Measurements from ENCODE around the gene KRTAP12-1.

The KRTAP12-1 gene

DNA sequence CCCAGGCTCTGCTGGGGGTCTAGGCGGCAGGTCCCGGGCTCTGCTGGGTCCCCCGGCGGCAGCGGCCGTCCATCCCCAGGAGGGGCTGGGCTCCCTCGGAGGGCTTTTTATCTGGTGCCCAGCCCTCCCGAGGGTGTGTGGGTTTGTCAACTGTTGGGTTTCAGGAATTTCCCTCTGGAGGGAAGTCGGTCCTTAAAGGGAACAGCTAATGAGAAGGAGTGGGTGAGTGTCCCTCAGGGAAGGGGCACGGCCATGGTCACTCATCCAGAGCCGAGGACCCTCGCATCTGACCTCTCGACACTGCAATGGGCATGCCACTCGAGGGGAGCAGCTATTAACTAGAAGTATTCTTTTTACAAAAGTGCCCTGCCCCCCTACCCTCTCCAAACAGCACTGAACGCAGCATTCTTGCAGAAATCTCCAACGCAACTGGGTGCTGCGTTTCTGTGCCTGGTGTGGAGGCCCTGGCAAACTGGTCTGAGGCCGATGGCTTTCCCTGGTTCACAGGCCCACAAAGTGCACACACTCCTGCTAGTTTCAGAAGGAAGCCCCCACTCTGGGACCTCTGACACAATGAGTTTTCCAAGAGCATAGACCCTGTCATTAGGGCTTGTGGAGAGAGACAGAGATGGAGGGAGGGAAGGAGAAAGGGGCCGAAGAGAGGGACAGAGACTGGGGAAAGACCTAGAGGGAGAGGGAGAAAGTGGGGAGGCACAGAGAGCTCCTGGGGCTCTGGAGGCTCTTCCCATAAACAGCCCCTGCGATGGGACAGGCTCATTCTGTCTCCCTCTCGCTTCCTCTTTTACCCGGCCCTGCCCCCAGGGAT is 30.5 kb upstream of the KRTAP12-1 start:
- no peak overlapping the region for H3K4me2 ChIP-seq

DNA sequence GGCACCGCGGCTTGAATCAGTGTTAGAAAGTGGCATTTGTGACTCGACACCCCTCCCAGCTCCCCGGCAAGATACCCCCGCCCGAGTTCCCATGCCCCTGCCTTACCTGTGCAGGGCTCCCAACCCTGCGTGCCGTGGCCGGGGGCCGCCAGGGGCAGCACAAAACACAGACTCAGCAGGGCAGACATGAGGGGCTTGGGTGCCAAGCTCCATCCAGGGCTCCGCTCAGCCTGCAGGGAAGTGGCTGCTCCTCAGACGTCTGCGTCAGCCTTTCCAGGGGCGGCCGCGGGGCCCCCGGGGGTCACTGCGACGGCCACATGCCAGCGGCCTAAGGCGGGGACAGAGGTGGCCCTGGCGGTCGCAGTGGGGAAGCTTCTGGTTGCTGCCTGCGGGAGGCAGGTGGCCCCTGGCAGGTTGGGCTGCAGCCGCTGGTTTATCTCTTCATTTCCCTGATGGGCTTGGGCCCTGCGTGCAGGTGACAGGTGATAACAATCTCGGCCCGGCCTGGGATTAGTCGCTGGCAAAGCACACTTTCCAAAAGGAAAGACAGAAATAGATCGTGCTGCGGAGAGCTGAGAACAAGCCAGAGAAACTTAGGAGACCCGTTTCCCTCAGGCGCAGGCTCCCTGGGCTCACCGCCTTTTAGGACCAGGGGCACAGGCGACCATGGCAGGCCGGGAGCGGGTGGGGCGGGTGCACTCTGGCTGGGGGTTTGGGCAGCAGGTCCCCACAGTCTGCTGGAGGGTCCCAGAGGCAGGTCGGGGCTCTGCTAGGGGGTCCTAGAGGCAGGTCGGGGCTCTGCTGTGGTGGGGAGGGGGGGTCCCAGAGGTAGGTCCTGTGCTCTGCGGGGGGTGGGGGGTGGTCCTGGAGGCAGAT is 29.6 kb upstream of the KRTAP12-1 start, which contains the start of gene TSPEAR:
Gene TSPEAR (minus strand): TSS at position 246 of the 876 bp plus-strand sequence. CDS start 58 bp downstream, at position 188.
- H3K4me3 ChIP-seq: no peak within 1 kb of the TSS
- no peak within 1 kb of the TSS for H3K27ac ChIP-seq
- H3K36me3 ChIP-seq: no peaks in the 10 kb centered on the region
- H3K9me3 ChIP-seq: peaks cover 10% of the 10 kb centered on the region
- no peak within 1 kb of the TSS for H3K4me2 ChIP-seq
- peaks cover 11% of the 10 kb centered on the region for H3K4me1 ChIP-seq
- TF ChIP-seq Cebpa-rat (IDR thresholded peaks at IDR 0.05): no peak
- peaks cover 41% of the 10 kb centered on the region for H4K20me1 ChIP-seq
- H3K27me3 ChIP-seq: peaks cover 96% of the 10 kb centered on the region
- no peak within 1 kb of the TSS for H3K9ac ChIP-seq

More for the DNA sequence above, 30.5 kb upstream of the KRTAP12-1 start:
- no peak for TF ChIP-seq Cebpa-rat (IDR thresholded peaks at IDR 0.05)
- Histone ChIP-seq H3K27me3 (peaks cover 87% of the 10 kb centered on the region), H4K20me1 (peaks cover 41% of the 10 kb centered on the region), H3K9me3 (peaks cover 3% of the 10 kb centered on the region; the same call in 1 of the 2 replicates), H3K4me3 (no peak overlapping the region), H3K4me1 (peaks cover 11% of the 10 kb centered on the region), H3K36me3 (no peaks in the 10 kb centered on the region), H3K27ac (no peak overlapping the region), H3K9ac (no peak overlapping the region)

DNA sequence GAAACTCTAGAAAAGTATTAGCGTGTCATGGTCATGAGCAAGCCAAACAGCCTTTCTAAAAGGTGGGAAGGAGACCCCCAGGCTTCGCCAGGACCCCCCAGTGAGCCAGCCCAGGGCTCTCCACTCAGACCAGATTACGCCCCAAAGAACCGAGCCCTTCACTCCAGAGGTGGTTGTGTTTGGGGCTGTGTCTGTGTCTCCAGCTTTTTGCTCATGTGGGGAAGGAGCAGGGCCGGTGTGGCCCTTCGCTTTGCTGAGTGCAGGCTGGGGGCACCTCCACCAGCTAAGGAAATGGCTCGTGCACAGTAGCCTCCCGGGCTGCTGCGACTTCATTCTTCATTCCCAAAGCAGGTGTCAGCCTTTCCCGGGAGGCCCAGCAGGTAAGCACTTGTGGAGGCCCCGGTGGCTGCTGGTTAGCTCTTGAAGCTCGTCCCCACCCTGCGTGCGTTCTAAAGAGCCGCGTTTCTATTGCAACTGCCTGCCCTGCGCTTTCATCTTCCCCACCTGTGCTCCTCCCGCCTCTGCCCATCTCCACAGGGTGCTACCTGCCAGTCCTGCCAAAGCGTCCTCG is 28.9 kb upstream of the KRTAP12-1 start:
- Histone ChIP-seq H3K4me1 (peaks cover 11% of the 10 kb centered on the region), H3K36me3 (no peaks in the 10 kb centered on the region), H4K20me1 (peaks cover 41% of the 10 kb centered on the region), H3K27ac (no peak overlapping the region), H3K4me3 (no peak overlapping the region), H3K9ac (no peak overlapping the region), H3K4me2 (no peak overlapping the region), H3K9me3 (peaks cover 17% of the 10 kb centered on the region), H3K27me3 (peaks cover 99% of the 10 kb centered on the region)
- TF ChIP-seq Cebpa-rat (IDR thresholded peaks at IDR 0.05): no peak

DNA sequence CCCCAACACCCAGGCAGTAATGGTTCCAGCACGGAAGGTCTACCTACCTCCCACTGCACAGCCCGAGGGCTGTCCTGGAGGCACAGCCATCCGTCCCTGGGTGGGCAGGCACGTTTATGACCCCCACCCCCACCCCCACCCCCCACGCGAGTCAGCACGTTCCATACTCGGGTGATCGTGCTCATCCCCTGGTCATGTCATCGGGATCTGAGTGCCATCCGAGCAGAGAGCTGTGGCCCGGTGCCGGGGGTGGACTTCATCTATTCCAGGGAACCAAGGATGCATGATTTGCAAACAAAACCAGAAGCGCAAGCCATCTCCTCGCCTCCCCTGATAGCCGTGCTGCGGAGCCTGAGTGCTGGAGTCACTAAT is 28.3 kb upstream of the KRTAP12-1 start:
- peaks cover 41% of the 10 kb centered on the region for H4K20me1 ChIP-seq
- H3K9ac ChIP-seq: no peak overlapping the region
- H3K9me3 ChIP-seq: peaks cover 22% of the 10 kb centered on the region
- H3K4me1 ChIP-seq: peaks cover 11% of the 10 kb centered on the region
- TF ChIP-seq Cebpa-rat (IDR thresholded peaks at IDR 0.05): no peak
- H3K4me2 ChIP-seq: no peak overlapping the region
- H3K4me3 ChIP-seq: no peak overlapping the region
- H3K27ac ChIP-seq: no peak overlapping the region
- H3K36me3 ChIP-seq: no peaks in the 10 kb centered on the region
- H3K27me3 ChIP-seq: peaks cover 97% of the 10 kb centered on the region

DNA sequence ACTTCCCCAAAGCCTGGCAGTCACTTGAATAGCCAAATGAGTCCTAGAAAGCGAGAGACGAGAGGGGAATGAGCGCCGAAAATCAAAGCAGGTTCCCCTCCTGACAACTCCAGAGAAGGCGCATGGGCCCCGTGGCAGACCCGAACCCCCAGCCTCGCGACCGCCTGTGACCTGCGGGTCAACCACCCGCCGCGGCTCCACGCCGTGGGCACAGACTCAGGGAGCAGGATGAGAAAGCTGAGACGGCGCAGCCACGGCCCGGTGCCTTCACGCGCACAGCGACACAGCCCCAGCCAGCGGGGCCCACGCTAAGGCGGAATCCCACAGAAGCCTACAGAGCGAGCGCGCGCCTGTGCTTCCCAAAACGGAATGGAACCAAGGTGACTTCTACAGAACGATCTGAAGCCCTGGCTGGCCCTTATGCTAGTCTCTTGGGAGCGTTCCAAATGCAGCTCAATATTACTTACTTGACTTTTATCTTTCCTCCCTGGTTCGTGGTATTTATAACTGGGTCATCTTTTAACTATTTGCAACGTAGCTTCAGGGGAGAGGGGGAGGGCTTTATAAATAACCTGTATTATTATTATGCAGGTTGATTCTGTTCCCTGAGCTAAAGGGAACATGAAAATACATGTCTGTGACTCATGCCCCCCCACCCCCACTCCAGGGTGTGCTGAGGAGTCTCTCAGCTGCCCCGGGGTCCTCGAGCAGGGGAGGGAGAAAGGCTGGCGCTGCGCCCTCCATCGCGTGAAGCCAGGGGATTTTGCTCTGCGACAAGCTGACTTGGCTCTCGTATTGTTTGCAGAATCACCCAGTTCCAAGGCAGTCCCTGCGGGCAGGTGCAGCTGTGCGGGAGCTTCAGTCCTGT is 27.7 kb upstream of the KRTAP12-1 start:
- Histone ChIP-seq H3K27ac (no peak overlapping the region), H3K9ac (no peak overlapping the region), H3K36me3 (no peaks in the 10 kb centered on the region), H3K9me3 (peaks cover 27% of the 10 kb centered on the region), H4K20me1 (peaks cover 41% of the 10 kb centered on the region), H3K4me2 (peak overlapping the region; percentile 48; the same call in 1 of the 2 replicates), H3K27me3 (peaks cover 94% of the 10 kb centered on the region), H3K4me1 (peaks cover 11% of the 10 kb centered on the region), H3K4me3 (no peak overlapping the region)
- no peak for TF ChIP-seq Cebpa-rat (IDR thresholded peaks at IDR 0.05)

DNA sequence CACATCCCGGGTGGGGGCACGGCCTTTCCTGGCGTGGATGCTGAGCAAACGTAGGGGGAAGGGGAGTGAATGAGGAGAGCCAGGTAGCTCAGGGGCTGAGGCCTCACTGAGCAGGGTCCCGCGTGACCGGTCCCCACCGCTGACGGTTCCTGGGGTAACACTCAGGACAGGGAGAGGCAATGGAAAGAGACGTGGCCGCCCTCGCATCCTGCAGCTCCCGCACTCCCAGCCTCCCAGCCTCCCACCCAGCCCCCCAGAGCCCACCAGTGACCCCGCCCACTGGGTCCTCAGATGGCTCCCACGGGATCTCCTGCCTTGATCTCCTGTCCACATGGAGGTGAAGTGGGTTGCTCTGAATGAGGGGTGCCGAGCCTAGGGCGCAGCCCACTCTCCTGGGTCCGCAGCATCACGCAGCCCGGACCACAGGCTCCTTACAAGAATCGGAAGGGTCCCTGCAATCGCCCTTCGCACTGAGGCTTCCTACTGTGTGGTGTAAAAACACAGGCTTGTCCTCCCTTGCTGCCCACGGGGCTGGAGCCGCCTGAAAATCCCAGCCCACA is 27.0 kb upstream of the KRTAP12-1 start:
- peaks cover 32% of the 10 kb centered on the region for H3K9me3 ChIP-seq
- H3K27me3 ChIP-seq: peaks cover 95% of the 10 kb centered on the region
- no peak overlapping the region for H3K9ac ChIP-seq
- no peak for TF ChIP-seq Cebpa-rat (IDR thresholded peaks at IDR 0.05)
- H3K36me3 ChIP-seq: no peaks in the 10 kb centered on the region
- H4K20me1 ChIP-seq: peaks cover 41% of the 10 kb centered on the region
- peaks cover 11% of the 10 kb centered on the region for H3K4me1 ChIP-seq
- peak overlapping the region; percentile 48; the same call in 1 of the 2 replicates for H3K4me2 ChIP-seq
- no peak overlapping the region for H3K4me3 ChIP-seq
- no peak overlapping the region for H3K27ac ChIP-seq

DNA sequence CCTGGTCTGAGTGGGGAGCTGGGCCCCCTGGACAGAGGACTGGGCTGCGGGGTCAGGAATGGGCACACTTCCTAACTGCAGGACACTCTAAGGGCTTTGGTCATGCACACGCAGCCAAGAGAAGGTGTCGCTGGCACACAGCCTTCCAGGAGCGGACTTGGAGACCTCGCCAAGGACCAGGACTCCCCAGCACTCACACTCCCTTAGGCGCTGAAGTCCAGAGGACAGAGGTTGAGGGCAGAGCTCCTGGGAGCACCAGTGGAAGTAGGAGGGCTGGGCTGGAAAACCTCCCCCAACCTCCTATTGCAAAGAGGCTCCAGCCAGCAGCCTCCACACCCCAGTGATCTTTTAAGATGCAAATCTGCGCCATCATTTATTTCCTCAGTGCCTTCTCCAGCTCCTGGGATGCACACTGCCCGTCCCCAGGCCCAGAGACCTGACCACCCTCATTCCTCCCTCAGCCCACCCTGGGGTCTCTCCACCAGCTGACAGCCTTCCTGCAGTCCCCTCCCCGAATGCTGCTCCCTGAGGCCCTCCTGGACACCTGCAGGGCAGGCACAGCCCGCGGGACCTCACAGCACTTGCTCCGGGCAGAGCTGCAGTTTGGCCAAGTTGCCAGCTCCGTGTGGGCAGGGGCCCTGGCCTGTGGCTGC is 26.4 kb upstream of the KRTAP12-1 start:
- no peaks in the 10 kb centered on the region for H3K36me3 ChIP-seq
- H3K9me3 ChIP-seq: peaks cover 32% of the 10 kb centered on the region
- H3K4me1 ChIP-seq: peaks cover 11% of the 10 kb centered on the region
- TF ChIP-seq Cebpa-rat (IDR thresholded peaks at IDR 0.05): no peak
- H3K9ac ChIP-seq: no peak overlapping the region
- H4K20me1 ChIP-seq: peaks cover 41% of the 10 kb centered on the region
- H3K27ac ChIP-seq: no peak overlapping the region
- no peak overlapping the region for H3K4me3 ChIP-seq
- no peak overlapping the region for H3K4me2 ChIP-seq
- H3K27me3 ChIP-seq: peaks cover 95% of the 10 kb centered on the region

DNA sequence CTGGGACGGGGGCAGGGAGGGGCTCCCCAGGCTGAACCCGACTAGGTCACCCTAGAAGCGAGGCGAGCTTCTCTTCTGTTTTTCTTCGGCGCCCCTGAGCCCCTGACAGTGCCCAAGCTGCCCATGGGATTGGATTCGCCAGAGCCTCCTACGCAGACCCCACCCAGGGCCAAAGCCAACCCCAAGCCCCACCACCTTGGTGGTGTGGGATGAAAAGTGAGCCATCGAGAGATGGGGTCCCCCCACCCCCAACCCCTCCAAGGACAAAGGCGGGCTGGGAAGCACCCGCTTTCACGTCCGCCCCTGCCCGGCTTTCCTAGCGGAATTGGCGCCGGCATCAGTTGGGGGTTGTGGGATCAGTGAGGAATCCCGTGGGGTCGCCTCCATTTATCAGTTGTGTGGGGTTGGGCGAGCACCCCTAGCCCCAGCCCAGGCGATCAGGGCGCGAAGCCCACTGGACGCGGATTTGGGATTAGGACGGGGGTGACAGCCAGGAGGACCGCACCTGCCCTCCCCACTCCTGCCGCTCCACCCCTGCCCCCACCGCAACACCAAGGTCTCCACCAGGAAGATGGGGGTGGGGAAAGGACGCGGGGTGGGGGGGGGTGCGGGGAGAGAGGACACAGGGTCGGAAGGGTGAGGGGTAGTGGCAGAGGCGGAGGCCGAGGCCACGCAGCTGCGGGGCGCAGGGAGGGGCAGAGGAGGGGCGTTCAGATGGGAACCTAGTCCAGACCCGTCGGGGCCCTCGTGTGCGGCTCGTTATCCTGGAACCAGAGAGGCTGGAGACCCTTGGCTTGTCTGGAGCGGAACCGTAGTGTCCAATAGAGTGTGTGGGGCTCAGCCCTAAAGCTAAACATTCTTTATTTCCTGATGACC is 25.0 kb upstream of the KRTAP12-1 start:
- H3K27ac ChIP-seq: no peak overlapping the region
- H3K9me3 ChIP-seq: peaks cover 32% of the 10 kb centered on the region
- peaks cover 95% of the 10 kb centered on the region for H3K27me3 ChIP-seq
- peaks cover 31% of the 10 kb centered on the region for H4K20me1 ChIP-seq
- peaks cover 11% of the 10 kb centered on the region for H3K4me1 ChIP-seq
- H3K4me2 ChIP-seq: no peak overlapping the region
- no peak overlapping the region for H3K4me3 ChIP-seq
- H3K36me3 ChIP-seq: no peaks in the 10 kb centered on the region
- TF ChIP-seq Cebpa-rat (IDR thresholded peaks at IDR 0.05): no peak
- H3K9ac ChIP-seq: no peak overlapping the region

Measured in BLaER1 (cell line).